Jurkat, Clone E6-1 (cell line): ENCODE measurements around the gene NOX3.

Experiments
- DNase-seq: peaks from one replicate; pipeline ENCODE4 v3.0.0-alpha.2; 2011; ENCODE audit warnings: low read depth, low spot score
- H3K4me3 ChIP-seq: 2 replicates; pipeline ENCODE4 v1.5.1; 2011; ENCODE audit warnings: mild to moderate bottlenecking, low read length, control low read depth, moderate library complexity

The NOX3 gene

DNA sequence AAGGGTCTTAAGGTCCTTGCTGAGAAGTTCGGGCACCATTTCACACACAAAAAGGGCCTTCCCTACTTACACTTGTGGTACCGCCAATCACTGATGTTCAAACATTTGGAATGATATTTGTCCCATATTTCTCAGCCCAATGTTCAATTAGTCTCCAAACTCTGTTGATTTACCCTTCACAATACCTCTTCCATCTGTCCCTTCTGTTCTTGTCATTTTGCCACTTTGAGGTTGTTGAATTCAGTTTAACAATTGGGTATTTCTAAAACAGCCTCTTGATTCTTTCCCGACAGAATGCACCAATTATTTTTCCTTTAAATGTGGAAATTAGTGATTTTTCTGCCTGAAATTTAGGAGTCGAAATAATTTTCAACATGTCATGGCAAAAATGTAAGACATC lies 46.2 kb downstream of the NOX3 start:
- H3K4me3 ChIP-seq, result no peak overlapping the region
- DNase-seq, result no peak

DNA sequence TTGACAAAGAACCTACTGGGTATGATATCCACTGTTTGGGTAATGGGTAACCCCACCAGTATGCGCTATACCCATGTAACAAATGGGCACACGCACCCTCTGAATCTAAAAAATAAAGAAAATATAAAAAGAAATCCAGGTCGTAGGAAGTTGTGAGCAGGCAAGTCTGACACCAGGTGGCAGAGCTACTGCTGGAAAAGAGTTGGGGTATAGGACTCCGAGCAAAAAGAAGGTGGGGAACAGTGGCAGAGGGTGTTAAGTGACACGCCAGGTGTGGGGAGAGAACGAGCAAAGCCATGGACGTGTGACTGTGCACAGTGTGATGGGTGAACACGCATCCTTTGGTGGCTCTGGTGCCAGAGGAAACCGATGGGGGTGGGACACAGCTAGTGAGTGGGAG lies 46.7 kb downstream of the NOX3 start:
- no peak for DNase-seq
- H3K4me3 ChIP-seq, result no peak overlapping the region

DNA sequence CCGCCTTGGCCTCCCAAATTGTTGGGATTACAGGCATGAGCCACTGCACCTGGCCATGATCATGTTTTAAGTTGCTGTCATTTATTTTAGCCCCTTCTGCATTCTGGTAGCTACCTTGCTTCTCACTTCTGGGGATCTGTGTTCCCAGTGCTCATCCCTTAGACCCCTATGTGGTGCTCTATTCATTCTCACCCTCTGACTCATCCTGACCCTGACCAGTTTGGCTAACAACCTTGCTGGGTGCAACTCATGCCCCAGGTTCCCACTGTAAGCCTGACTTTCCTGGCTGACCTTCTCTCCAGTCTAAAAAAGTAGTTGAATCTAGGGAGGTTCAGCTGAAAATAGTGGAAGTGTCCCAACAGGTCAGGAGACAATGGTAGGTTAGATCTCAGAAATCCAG lies 47.4 kb downstream of the NOX3 start:
- H3K4me3 ChIP-seq, result no peak overlapping the region
- DNase-seq, result no peak

DNA sequence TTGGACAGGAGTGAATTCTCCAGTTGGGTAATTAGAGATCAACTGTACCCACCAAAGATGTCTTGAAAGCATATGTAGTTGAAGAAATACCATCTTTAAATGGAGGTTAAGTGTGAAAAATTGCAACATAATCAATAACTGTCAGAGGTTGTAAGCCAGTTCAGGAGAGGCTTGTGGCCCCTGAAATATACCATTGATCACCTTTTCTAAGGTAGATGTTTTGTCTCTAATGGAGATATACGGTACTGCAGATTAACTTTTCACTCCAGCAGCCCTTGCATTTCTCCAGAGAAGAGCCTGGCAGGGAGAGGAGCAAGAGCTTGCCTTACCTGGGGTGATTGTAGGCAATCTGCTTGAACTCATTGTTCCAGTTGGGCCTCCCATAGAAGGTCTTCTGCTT lies 48.8 kb downstream of the NOX3 start:
- DNase-seq, result no peak
- H3K4me3 ChIP-seq, result no peak overlapping the region

DNA sequence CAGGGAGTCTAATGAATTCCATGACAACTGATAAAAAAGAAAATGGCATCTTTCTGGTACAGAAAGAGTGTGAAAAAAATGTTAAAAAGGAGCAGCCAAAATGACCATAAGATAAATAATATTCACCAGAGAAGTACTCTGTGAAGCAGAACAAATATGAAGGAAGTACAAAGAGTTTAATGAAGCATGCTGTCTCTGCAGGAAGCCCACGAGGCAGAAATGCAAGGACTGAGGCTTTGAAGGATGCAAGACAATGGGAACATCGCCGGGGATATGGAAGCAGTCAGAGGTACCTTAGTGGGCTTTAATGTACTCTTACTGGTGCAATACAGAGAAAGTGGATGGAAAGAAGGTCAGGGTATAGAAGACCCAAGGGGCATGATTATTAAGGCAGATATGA lies 50.7 kb downstream of the NOX3 start:
- DNase-seq, result no peak

DNA sequence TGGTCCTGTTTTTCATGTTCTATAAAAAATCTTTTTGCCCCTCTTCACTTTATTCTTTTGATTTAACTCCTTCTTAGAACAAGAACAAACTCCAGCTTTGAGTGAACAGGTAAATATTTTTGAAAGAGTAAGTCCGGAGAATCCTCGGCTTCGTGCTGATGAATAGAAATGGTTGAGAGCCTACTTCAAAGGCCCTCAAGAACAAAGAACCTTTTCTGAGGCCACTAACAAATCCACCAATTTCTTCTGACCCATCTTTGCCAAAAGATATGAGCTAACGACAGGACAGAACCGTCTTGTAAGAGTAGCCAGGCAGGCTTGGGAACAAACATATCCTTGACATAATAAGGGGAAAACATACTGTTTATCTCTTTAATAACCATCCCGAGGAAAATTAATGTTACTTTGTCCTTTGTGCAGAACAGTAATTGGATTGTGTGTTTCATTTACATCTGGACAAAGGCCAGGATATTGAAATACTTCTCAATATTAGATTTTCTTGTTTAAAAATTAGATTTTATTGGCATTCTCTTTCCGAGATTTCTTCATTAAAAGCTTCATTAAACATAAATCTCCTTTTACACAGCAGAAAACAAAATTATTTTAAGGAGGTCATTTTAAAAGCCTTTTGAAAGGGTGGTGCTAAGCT lies 52.9 kb downstream of the NOX3 start:
- H3K4me3 ChIP-seq, result no peak overlapping the region
- DNase-seq, result no peak

More for the DNA sequence above, 50.7 kb downstream of the NOX3 start:
- no peak overlapping the region for H3K4me3 ChIP-seq

DNA sequence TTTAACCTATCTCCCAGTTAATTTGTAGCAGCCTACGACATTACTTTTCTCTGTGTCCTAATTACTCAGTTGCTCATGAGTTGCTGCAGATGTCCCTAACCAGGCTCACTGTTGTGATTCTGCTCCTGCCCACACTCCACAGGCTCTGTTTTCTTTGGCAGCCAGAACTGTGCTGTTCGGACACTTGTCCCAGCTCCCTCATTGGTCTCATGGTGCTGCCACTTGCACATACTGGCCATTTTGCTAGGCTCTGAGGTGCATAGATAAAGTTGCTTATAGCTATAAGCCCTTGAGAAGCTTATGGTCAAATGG lies 55.0 kb downstream of the NOX3 start:
- H3K4me3 ChIP-seq, result no peak overlapping the region
- DNase-seq, result no peak

DNA sequence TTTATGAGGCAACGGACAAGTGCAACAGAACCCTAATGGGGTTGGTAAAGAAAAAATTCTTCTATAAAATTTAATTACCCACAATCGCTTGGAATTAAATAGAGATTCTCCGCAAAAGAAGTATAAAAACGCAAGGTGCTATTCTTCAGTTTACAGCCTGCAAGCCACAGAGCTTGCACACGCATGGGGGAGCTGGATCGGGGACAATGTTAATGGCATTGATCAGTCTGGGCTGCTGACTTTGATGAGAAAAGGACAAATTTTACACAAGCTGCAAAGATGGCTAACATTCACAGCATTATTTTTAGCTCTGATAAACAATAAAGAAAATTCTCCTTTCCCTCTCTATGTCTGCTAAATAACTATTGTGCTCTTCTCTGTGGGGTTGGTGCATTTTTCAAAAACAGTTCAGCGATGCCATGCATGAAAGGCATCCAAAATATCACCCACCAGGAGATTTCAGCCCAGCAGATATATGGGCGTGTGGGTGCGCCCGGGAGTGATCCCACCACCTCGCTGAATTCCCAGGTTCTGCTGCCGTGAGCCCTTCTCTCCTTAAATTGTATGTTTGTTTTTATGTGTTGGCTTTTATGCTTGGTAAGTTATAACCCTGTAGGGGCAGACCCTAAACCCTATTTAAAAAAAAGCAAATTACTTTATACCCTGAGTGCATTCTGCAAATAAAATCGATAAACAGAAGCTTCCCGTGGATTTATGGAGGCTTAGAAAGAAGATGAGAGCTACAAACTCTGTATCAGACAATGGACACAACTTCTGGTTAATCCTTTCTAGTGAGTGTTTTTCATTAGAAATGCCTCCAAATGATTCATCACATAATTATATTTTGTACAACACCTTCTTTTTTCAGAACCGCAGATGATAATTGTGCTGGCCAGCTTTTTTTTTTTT lies 55.6 kb downstream of the NOX3 start:
- DNase-seq, result no peak
- no peak overlapping the region for H3K4me3 ChIP-seq

DNA sequence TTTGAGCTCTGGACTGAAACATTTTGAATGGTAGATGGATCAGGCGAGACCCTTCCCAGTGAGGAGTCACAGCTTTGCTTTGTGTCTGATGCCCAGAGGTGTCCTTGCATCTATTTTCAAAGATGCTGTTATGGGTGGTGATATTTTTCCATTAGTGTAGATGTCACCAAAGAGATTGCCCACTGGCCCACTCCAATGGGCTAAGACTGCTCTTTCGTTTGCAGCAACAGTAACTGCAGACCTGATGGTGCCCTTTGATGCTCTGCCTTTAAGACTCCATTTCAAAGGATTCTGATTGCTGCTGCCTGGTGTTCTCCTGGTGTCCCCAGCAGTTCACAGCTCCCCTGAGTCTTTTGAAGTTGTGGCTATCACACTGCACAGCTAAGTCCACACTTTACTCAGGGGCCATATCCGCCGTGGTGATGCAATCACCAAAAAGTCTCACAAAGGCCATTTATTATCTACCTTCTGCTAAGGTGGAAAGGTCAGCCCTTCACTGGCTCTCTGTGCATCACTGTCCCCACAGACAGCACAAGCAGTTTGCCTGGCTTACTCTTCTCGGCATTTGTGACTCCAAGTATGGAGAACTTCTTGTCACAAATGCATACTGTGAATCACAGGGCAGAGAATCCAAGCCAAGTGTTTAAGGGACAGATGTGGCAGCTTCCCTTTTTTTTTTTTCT lies 56.4 kb downstream of the NOX3 start:
- no peak for DNase-seq

DNA sequence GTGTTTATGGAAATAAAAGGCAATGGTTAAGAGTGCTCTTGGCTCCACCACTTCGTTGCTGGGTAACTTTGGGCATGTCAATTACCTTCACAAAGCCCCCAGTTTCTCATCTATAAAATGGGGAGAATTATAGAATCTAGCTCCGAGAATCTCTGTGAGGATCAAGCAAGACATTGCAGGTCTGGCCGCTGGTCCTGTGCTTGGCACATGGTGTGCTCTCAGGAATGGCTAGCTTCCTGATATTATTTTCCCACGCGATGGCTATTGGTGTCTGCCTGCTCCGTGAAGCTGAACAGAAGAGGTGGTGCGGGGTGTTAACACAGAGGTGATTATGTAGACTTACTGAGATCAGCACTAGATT lies 57.0 kb downstream of the NOX3 start:
- no peak for DNase-seq
- H3K4me3 ChIP-seq, result no peak overlapping the region

More for the DNA sequence above, 56.4 kb downstream of the NOX3 start:
- no peak overlapping the region for H3K4me3 ChIP-seq

DNA sequence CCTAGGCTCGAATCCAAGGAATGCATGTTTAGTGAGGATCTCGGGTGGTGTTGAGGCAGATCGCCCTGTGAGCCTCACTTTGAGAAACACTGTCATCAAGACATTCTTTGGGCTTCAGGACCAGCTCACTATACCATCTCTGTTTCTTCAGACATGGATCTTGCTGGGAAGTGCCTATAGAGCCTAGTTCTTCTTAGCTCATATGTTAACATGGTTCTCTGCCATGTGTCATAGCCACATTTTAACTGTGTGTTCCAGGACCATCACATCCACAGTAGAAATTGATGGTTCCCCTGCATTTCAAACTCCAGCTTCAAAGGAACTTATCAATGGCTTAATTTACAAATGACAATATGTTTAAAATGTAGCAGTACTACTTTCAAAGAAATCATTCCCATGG lies 57.4 kb downstream of the NOX3 start:
- no peak for DNase-seq
- no peak overlapping the region for H3K4me3 ChIP-seq

DNA sequence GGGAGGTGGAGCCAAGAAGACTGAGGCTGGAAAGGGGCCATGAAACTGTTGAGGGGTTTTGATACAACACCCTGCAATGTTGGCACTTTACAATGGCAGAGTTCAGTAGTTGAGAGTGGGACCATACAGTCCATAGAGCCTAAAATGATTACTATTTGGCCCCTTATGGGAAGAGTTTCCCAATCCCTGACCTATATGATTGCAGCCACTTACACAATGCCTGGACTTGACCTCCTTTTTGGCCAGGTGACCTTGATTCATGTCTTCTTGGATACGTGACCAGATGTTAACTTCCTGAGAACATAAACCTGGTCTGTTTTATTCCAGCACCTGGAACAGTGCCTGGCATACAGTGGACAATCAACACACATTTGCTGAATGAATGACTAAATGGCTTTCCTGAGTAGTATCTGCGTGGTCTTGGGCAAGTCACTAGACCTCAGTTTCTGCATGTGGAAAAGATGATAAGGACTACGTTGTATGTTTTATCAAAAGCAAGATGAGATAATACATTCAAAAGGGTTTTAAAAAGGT lies 58.4 kb downstream of the NOX3 start:
- no peak for DNase-seq
- H3K4me3 ChIP-seq, result no peak overlapping the region

DNA sequence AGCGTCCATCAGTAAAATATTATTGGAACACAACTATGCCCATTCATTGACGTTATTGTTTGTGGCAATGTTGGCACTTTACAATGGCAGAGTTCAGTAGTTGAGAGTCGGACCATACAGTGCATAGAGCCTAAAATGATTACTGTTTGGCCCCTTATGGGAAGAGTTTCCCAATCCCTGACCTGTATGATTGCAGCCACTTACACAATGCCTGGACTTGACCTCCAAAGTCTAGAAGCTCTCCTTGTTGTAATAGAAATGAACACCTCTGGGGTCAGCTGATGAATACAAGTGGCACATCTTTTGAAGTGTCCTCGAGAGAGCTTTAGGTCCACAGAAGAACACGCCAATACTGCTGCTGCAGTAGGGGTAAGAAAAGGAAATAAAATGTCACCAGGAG lies 59.0 kb downstream of the NOX3 start:
- DNase-seq, result no peak
- H3K4me3 ChIP-seq, result no peak overlapping the region

DNA sequence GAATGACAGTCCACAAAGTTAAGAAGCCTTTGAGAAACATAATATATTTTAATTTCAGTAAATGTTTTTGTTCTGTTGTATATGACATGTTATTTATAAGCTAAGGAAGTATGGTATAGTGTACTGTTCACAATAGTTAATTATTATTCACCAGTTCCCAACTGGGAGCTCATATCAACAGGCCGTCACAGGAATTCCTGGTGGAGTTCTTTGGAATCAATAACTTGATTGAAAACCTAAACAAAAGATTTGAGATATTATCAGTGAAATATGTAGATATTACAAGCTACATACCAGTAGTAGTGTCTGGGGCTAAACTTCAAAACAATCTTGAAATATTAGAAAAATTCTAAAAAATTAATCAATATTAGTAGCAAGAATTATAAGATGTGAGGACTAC lies 60.3 kb downstream of the NOX3 start:
- no peak for DNase-seq
- H3K4me3 ChIP-seq, result no peak overlapping the region

DNA sequence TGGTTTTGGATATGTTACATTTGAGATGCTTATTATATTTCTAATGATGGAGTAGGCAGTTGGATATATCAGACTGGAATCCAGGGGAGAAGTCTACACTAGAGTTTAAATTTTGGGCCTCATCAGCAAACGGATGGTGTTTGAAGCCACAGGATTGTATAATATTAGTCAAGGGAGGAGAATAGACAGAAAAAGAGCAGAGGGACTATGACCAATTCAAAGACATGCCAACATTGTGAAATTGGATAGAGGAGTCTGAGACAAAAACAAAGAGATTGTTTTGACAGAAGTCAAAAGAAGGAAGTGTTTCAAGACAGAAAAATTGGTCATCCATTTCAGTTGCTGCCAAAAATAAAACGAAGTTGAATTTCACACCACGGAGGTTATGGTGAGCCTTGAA lies 66.5 kb downstream of the NOX3 start:
- DNase-seq, result no peak
- H3K4me3 ChIP-seq, result no peak overlapping the region

DNA sequence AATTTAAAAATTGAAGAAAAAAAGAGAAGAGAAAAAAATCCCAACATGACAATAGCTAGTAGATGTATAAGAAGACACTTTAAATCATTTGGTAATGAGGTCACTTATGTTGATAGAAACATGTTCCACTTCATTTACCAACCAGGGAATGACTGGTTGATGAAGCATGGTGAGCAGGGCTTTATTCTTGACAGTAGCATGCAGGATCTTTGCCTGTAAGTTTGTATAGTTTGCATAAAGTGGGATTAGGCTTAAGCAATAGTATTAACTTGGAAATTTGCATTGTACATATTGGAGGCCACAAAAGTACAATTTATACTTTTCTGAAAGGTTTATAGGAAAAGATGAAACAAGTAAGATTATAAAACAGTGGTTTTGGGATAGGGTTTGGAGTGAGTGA lies 67.0 kb downstream of the NOX3 start:
- H3K4me3 ChIP-seq, result no peak overlapping the region
- no peak for DNase-seq

DNA sequence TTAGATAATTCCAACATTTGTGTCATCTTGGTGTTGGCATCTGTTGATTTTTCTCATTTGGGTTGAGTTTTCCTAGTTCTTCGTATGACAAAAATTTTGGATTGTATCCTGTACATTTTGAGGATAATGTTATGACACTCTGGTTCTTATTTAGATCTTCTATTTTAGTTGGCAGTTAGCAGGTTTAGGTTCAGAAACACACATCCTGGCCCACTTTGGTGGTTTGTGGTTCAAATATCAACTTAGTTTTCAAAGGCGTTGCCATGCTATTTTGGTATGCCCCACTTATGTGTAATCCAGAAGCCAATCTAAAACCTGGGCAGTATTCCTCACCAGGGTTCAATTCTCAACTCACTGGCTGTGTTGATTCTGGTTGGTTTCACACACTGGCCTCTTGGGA lies 68.2 kb downstream of the NOX3 start:
- H3K4me3 ChIP-seq, result no peak overlapping the region
- no peak for DNase-seq

DNA sequence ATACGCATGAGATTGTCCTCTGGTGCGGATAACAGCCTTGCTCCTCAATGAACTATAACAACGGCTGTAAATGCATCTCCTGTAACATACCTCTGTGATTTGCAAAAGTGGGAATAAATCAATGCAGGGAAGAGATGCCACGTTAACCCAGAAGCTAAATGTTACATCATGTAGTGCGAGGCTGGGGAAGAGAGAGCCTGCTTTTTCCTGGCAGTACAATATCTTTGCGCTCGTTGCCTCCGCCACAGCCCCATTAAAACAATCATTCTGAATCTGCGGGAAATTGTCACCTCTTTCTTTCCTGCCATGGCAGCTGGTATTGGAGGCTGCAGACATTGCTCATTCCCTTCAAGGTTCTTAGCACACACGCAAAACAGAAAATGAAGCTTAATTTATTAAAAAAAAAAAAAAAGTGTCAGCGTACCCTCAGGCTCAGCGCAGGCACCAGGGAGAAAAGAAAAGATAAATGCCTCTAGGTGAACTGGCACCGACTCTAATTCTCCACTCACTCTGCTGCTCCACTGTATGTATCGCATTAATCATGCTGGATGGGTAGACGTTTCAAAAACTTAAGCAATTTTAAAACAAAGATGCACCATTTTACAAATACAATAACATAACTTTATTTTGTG lies 71.2 kb downstream of the NOX3 start:
- H3K4me3 ChIP-seq, result no peak overlapping the region
- no peak for DNase-seq

DNA sequence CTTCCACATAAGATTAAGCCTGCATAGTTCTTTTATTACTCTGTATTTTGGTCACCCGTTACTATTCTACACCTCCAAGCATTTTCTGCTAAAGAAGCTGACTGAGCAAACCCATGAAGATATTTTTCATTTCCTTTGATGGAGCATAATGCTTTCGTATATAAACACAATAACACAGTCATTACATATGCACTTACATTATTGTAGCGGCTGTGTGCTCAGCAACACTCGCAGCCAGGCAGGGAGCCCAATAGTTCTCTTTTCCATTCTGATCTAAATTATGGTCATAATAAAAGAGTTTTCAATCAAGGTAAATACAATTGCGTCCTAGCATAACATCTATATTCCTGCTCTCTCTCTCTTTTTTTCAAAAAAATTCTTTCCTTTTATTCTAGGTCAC lies 71.7 kb downstream of the NOX3 start:
- no peak for DNase-seq
- no peak overlapping the region for H3K4me3 ChIP-seq

DNA sequence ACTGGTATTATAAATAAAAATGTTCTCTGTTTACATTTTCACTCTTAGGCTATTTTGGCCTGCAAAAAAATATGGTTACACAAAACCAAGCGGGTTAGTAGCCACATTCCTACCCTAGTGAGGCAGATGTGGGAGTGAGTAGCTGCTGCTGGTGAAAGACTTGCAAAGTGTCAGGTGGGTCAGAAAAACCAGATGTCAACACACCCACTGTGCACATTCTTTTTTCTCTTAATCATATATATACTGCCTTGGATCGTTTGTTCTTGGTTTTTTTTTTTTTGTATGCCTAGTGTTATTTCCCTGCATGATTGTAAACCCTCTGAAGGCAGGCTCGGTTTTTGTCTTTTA lies 73.3 kb downstream of the NOX3 start:
- no peak overlapping the region for H3K4me3 ChIP-seq
- DNase-seq, result no peak
